ENCODE data around the gene OBSL1. TPM values are rescaled to one million over a fixed set of nuclear protein-coding genes. Genes with fewer than 3 reads are reported as not detected.

The OBSL1 gene
- total and polyA plus RNA-seq, 2 donors (not counting 3 experiments of a cell fraction or from before 2014, with no cell fraction given), result 16.7 to 20.7 TPM

- Histone ChIP-seq H3K27ac (ENCODE audit: insufficient read depth, low read depth, low read length) (no peak overlapping the region), H3K79me2 (ENCODE audit: control insufficient read depth, insufficient read depth, low read length) (no peaks in the 10 kb centered on the region), H3K4me3 (replicated peaks in 1 of 3; ENCODE audit: insufficient read depth in 1 of 3, low read depth in 1 of 3, low read length in 3 of 3) (no peak overlapping the region), H3K4me1 (ENCODE audit: control insufficient read depth, extremely low read depth, insufficient read depth, low read length) (no peaks in the 10 kb centered on the region), H3K9ac (replicated peaks; ENCODE audit: extremely low read depth, insufficient read depth, low read length) (no peak overlapping the region), H3K4me2 (ENCODE audit: insufficient read depth, low read length) (no peak overlapping the region), H3K36me3 (ENCODE audit: control insufficient read depth in 2 of 2, extremely low read depth in 1 of 2, insufficient read depth in 2 of 2, low read length in 2 of 2) (no peaks in the 10 kb centered on the region), H4K20me1 (replicated peaks; ENCODE audit: control insufficient read depth, extremely low read depth, insufficient read depth, low read length) (no peaks in the 10 kb centered on the region), H3K27me3 (ENCODE audit: control insufficient read depth in 2 of 2, insufficient read depth in 2 of 2, low read length in 2 of 2) (peaks cover 57 to 59% of the 10 kb centered on the region in 2 experiments), H3K9me1 (replicated peaks; ENCODE audit: control insufficient read depth, extremely low read depth, insufficient read depth, low read length) (no peaks in the 10 kb centered on the region), H2AFZ (ENCODE audit: low read depth, low read length) (no peak overlapping the region), H3K9me3 (replicated peaks; ENCODE audit: control insufficient read depth, insufficient read depth, low read length) (no peaks in the 10 kb centered on the region)
- ChIA-PET POLR2A (no interaction called here), CTCF (interaction anchor here (1.0 to 5.3 kb wide), 8 partner anchors 9 to 117 kb away, joined by 3 to 86 read pairs (median 9); partner anchors contain the start of gene GMPPA)
- DNase-seq (ENCODE audit: low read depth, low spot score) (no peak), FAIRE-seq (no peak)
- TF ChIP-seq GATA2 (IDR thresholded peaks at IDR 0.05; ENCODE audit: insufficient read depth, insufficient read length, low read depth, low read length) (no peak), JUN (IDR thresholded peaks at IDR 0.05; ENCODE audit: borderline replicate concordance, insufficient read depth, insufficient read length, low read depth) (no peak), FOS (IDR thresholded peaks at IDR 0.05; ENCODE audit: borderline replicate concordance, insufficient read depth, low read length) (no peak), POLR2A (IDR thresholded peaks at IDR 0.05; ENCODE audit: low read depth, low read length) (no peak), CTCF (IDR thresholded peaks at IDR 0.05; ENCODE audit: extremely low read depth in 1 of 2, insufficient read depth in 1 of 2, low read depth in 1 of 2, low read length in 2 of 2) (no peak), EZH2 (IDR thresholded peaks at IDR 0.05; ENCODE audit: borderline replicate concordance, low read depth, low read length, severe bottlenecking) (no peak), MAX (IDR thresholded peaks at IDR 0.05; ENCODE audit: insufficient read depth, insufficient read length) (no peak), MYC (IDR thresholded peaks at IDR 0.05; ENCODE audit: low read depth, low read length) (no peak), POLR2AphosphoS5 (IDR thresholded peaks at IDR 0.05; ENCODE audit: insufficient read depth, low read depth, low read length) (no peak)
- no TSS peak for BruUV-seq (replicated peaks)
- dilution Hi-C loops (cut with MboI; ENCODE audit: extremely low pct_ligation_motif_present, low sequenced_read_pairs) (no loop called here), intact Hi-C loops (cut with micrococcal nuclease) (loop anchor here (2.0 kb wide), 1 partner anchor 43 kb away; no protein-coding TSS in a partner anchor)
These were observed 51.3 kb downstream of the OBSL1 start for GRCh38 chr2:219520079-219520478.

Data from endothelial cell of umbilical vein (primary cell).